Tibial nerve (tissue), 4 donors: ENCODE measurements around the gene HSPB6. TPM values are rescaled to one million over a fixed set of nuclear protein-coding genes. Genes with fewer than 3 reads are reported as not detected.

ENCODE experiments used
- DNase-seq, 2 donors: peaks; one replicate each; pipeline ENCODE4 v3.0.0-alpha.2; 2019; ENCODE audit warnings: low spot score in 2 of 2
- H3K27ac ChIP-seq, 4 donors: fragments of 200-600 bp; sonication (generic) in 3 of 4; one replicate each; pipeline ENCODE4 v1.5.1; 2017 to 2019; ENCODE audit warnings: mild to moderate bottlenecking in 1 of 4
- H3K27me3 ChIP-seq, 2 donors: fragments of 200-600 bp; sonication (generic) in 1 of 2; one replicate each; pipeline versions ENCODE4 v1.5.1 to v1.6.0; 2017 to 2019
- H3K36me3 ChIP-seq, 3 donors: fragments of 200-600 bp; sonication (generic); one replicate each; pipeline ENCODE4 v1.5.1; 2018 to 2019
- H3K4me1 ChIP-seq, 4 donors: fragments of 200-600 bp; sonication (generic) in 3 of 4; one replicate each; pipeline ENCODE4 v1.5.1; 2017 to 2019
- H3K4me3 ChIP-seq, 4 donors: fragments of 200-600 bp; sonication (generic) in 3 of 4; one replicate each; pipeline ENCODE4 v1.5.1; 2017 to 2019; ENCODE audit warnings: mild to moderate bottlenecking in 1 of 4, moderate library complexity in 1 of 4
- H3K9me3 ChIP-seq, 4 donors: fragments of 200-600 bp; sonication (generic) in 3 of 4; one replicate each; pipeline ENCODE4 v1.5.1; 2017 to 2019
- CTCF ChIP-seq, 5 experiments: fragments of 200-600 bp in 3 of 5; fragments of 450-650 bp in 2 of 5; sonication (generic) in 3 of 5; IDR thresholded peaks; one replicate each; pipeline ENCODE4 v1.5.1; 2016 to 2019; ENCODE audit warnings: antibody characterized with exemption in 5 of 5, mild to moderate bottlenecking in 3 of 5, moderate library complexity in 2 of 5
- EP300 ChIP-seq, 2 donors: sonication (generic); formaldehyde crosslinking; IDR thresholded peaks; one replicate each; pipeline ENCODE4 v1.6.1; 2017; ENCODE audit warnings: antibody characterized with exemption in 2 of 2, mild to moderate bottlenecking in 1 of 2
- POLR2A ChIP-seq, 2 donors: fragments of 450-650 bp; IDR thresholded peaks; one replicate each; pipeline ENCODE4 v1.6.1; 2017; ENCODE audit warnings: antibody characterized with exemption in 2 of 2, mild to moderate bottlenecking in 2 of 2, moderate library complexity in 2 of 2
- WGBS, 2 donors: methylation state at CpG; one replicate each; pipeline ENCODE4 v1.1.5; 2018; 5-methylcytosine and 5-hydroxymethylcytosine counted together
- total RNA-seq, 4 donors: library from RNA; depleted of rRNA; stranded (reverse); fragments of >200 nt; gene quantifications; one replicate each; pipeline ENCODE4 v1.1.0, GENCODE V29; 2016

HSPB6 gene
- total RNA-seq, 4 donors from 2014 or later, result 85.2 to 190 (median 124) TPM

GRCh38 chr19:35766571-35767104 is 9.8 kb upstream of the HSPB6 start:
- Histone ChIP-seq H3K27ac (no peak overlapping the region), H3K36me3 (peaks cover 0 to 82% (median 0%) of the 10 kb centered on the region in 3 donors), H3K4me1 (no peaks in the 10 kb centered on the region), H3K9me3 (no peaks in the 10 kb centered on the region), H3K27me3 (no peaks in the 10 kb centered on the region), H3K4me3 (no peak overlapping the region)
- 73 to 79% methylated on average over 5 to 11 of the region's 11 CpGs for WGBS, 2 donors
- TF ChIP-seq POLR2A (IDR thresholded peaks at IDR 0.05), result no peak
- no peak for TF ChIP-seq CTCF (IDR thresholded peaks at IDR 0.05)
- TF ChIP-seq EP300 (IDR thresholded peaks at IDR 0.05), result no peak
- DNase-seq, result no peak

DNA sequence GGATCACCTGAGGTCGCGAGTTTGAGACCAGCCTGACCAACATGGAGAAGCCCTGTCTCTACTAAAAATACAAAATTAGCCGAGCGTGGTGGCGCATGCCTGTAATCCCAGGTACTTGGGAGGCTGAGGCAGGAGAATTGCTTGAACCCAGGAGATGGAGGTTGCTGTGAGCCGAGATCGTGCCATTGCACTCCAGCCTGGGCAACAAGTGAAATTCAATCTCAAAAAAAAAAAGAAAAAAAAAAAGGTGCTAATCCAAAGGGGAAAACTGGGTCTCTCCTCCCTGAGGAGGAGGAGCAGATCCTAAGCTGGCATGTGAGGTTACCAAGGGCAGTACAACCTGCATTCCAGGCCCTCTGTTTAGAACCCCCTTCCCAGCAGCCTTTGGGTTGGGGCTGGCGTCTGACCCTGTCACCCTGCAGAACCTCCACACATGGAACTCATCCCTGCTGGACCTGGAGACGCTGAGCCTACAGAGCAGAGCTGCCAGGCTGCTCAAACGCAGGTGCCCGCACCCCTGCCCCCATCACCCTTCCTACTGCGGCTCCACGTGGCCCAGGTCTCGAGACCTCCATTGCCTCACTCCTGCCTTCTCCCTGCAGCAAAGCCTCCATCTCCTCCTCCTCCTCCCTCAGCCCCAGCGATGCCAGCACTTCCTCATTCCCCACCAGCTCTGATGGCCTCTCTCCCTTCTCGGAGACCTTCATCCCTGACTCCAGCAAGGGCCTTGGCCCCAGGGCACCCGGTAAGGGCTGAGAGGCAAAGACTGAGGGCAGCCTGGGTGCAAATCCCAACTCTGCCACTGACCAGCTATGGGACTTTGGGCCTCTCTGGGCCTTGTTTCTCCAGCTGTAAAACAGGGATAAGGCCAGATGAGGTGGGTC is 7.8 kb upstream of the HSPB6 start:
- WGBS, 2 donors, result 91 to 93% methylated on average over 17 of the region's 17 CpGs
- TF ChIP-seq CTCF (IDR thresholded peaks at IDR 0.05) (no peak), POLR2A (IDR thresholded peaks at IDR 0.05) (no peak), EP300 (IDR thresholded peaks at IDR 0.05) (no peak)
- no peak for DNase-seq
- Histone ChIP-seq H3K27me3 (no peaks in the 10 kb centered on the region), H3K4me3 (no peak overlapping the region), H3K27ac (no peak overlapping the region), H3K9me3 (no peaks in the 10 kb centered on the region), H3K36me3 (peaks cover 0 to 99% (median 0%) of the 10 kb centered on the region in 3 donors), H3K4me1 (peaks cover 0 to 7% (median 0%) of the 10 kb centered on the region in 4 donors)

DNA sequence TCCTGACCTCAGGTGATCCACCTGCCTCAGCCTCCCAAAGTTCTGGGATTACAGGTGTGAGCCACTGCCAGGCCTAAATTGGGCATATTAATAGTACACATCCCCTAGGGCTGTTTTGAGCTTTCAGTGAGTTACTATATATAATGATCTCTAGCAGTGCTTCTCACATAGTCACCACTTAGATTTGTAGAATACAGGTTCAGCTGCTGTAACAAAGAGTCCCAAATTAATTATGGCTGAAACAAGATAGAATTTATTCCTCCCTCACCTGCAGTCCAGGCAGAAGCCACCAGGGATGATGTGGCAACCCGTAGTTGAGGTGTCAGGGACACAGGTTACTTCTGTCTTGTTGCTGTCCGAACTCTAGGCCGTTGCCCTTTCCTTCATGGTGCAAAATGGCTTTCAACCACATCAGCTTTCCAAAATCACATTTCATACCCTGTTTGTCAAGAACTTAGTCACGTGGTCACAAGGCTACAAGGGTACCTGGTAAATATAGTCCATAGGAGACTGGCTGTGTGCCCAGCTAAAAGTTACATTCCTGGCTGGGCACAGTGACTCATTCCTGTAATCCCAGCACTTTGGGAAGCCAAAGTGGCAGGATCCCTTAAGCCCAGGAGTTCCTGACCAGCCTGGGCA is 4.0 kb upstream of the HSPB6 start:
- Histone ChIP-seq H3K9me3 (no peaks in the 10 kb centered on the region), H3K27me3 (no peaks in the 10 kb centered on the region), H3K27ac (no peak overlapping the region), H3K4me3 (no peak overlapping the region), H3K36me3 (peaks cover 0 to 64% (median 0%) of the 10 kb centered on the region in 3 donors), H3K4me1 (peaks cover 4 to 38% (median 19%) of the 10 kb centered on the region in 4 donors)
- 90 to 94% methylated on average over 4 of the region's 4 CpGs for WGBS, 2 donors
- DNase-seq, result no peak
- TF ChIP-seq POLR2A (IDR thresholded peaks at IDR 0.05) (no peak), CTCF (IDR thresholded peaks at IDR 0.05) (no peak), EP300 (IDR thresholded peaks at IDR 0.05) (no peak)

GRCh38 chr19:35759697-35760096 is 2.9 kb upstream of the HSPB6 start:
- Histone ChIP-seq H3K4me3 (no peak overlapping the region), H3K36me3 (peaks cover 0 to 56% (median 0%) of the 10 kb centered on the region in 3 donors), H3K4me1 (peaks cover 4 to 50% (median 21%) of the 10 kb centered on the region in 4 donors), H3K27me3 (no peaks in the 10 kb centered on the region), H3K9me3 (no peaks in the 10 kb centered on the region), H3K27ac (no peak overlapping the region)
- TF ChIP-seq CTCF (IDR thresholded peaks at IDR 0.05), result no peak
- TF ChIP-seq POLR2A (IDR thresholded peaks at IDR 0.05), result no peak
- TF ChIP-seq EP300 (IDR thresholded peaks at IDR 0.05), result no peak
- 92 to 93% methylated on average over 2 of the region's 2 CpGs for WGBS, 2 donors
- DNase-seq, result no peak
